ENCODE results near the gene INCENP. TPM values are rescaled to one million over a fixed set of nuclear protein-coding genes. Genes with fewer than 3 reads are reported as not detected.
"Not testable (repeated sequence)": the region's sequence is repeated elsewhere in the genome, so short reads cannot be mapped to it uniquely, and the experiment has no call there.

Gene INCENP
- total RNA-seq (2014; rRNA removed; shearing (Covaris generic)) = 52.5 and 66.1 TPM in 2 replicates

GRCh38 chr11:62123669-62124185 is at the start of gene INCENP:
Gene INCENP, plus strand, starts transcription at chr11:62124011. Its CDS starts 4,151 bp downstream, at chr11:62128162.
- peak; percentile 97 for DNase-seq (ENCODE audit: low spot score)

GRCh38 chr11:62075438-62075837 is 48.4 kb upstream of the INCENP start:
- DNase-seq (ENCODE audit: low spot score) = no peak

DNA sequence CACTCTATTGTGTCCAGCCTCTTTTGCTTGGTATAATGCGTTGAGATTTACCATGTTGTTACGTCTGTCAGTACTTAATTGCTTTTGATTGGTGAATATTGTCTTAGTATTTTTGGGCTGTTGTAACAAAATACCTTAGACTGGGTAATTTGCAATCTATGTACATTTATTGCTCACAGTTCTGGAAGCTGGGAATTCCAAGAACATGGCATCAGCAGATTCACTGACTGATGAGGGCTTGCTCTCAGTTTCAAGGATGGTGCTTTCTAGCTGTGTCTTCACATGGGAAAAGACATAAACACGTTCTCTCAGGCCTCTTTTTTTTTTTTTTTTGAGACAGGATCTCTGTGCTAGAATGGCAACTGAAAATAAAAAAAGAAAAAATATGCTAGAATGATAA is 46.7 kb upstream of the INCENP start:
- DNase-seq (ENCODE audit: low spot score) = no peak

GRCh38 chr11:62081378-62082291 is 42.2 kb upstream of the INCENP start:
- DNase-seq (ENCODE audit: low spot score) = peak; percentile 46

DNA sequence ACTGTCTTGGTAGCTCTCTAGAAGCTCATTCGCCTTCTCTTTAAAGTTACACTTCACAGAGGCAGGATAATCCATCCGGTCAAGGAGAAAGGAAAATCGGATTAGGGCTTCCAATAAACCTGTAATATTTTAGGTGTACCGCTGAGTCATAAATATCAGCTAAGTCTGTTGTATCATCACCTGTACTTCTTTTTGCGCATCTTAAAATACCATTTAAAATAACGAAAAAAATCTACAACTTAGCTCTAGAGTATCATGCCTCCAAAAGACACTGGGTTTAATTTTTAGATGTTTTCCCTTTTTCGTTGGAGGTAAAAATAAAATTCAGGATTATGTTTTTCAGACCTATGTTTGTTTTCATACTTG is 41.5 kb upstream of the INCENP start:
- no peak for DNase-seq (ENCODE audit: low spot score)

- DNase-seq (ENCODE audit: low spot score) = not testable (repeated sequence)
Measured at GRCh38 chr11:62084801-62085200, 39.0 kb upstream of the INCENP start.

GRCh38 chr11:62087694-62088093 is 36.1 kb upstream of the INCENP start:
- DNase-seq (ENCODE audit: low spot score) = no peak

- DNase-seq (ENCODE audit: low spot score) = no peak
Measured at GRCh38 chr11:62088331-62088933, 35.4 kb upstream of the INCENP start.

- DNase-seq (ENCODE audit: low spot score) = no peak
Measured at GRCh38 chr11:62103141-62103540, 20.7 kb upstream of the INCENP start.

- DNase-seq (ENCODE audit: low spot score) = no peak
Measured at GRCh38 chr11:62103986-62104385, 19.8 kb upstream of the INCENP start.

DNA sequence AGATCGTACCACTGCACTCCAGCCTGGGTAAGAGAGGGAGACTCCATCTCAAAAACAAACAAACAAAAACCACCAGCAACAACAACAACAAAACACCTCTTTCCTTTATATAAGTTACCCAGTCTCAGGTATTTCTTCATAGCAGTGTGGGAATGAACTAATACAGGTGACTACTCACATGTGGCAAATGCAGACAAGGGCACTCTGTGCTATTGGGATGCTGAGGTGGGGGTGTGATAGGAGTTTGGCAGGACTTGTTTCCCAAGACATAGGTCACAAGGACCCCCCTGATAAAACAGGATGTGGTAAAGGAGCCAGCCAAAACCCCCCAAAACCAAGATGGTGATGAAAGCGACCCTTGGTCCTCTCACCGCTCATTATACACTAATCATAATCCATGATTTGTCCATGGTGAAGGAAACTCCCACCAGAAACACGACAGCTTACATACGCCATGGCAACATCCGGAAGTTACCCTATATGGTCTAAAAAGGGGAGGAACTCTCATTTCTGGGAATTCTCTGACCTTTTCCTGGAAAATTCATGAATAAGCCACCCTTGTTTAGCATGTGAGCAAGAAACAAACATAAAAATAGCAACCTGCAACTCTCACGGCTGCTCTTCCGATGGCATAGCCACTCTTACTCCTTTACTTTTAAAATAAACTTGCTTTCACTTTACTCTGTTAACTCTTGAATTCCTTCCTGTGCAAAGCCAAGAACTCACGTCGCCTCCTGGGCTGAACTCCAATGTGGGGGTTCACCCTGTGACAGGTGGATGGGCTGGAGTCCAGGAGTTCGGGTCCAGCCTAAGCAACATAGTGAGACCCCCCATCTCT is 18.8 kb upstream of the INCENP start:
- no peak for DNase-seq (ENCODE audit: low spot score)

DNA sequence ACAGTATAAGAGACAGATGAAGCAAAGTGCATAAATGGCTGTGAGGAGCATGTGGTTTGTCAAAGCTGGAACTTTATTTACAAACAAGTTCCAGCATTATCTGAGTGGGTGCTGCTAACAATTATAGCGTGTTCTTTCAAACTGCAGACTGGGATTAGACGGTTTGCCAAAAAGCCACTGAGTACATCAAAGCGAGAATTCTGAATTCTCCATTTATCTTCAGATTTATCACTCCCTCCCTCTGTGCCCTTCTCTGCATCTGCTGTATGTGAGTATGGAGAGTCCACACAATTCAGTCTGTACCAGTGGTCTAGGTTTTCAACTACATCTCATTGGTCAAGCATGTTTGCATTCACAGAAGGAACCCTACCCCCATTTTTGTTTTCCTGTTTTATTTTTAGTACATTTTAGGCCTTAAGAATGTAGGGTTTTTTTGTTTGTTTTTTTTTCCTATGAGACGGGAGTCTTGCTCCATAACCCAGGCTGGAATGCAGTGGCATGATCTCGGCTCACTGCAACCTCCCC is 18.1 kb upstream of the INCENP start:
- no peak for DNase-seq (ENCODE audit: low spot score)

DNA sequence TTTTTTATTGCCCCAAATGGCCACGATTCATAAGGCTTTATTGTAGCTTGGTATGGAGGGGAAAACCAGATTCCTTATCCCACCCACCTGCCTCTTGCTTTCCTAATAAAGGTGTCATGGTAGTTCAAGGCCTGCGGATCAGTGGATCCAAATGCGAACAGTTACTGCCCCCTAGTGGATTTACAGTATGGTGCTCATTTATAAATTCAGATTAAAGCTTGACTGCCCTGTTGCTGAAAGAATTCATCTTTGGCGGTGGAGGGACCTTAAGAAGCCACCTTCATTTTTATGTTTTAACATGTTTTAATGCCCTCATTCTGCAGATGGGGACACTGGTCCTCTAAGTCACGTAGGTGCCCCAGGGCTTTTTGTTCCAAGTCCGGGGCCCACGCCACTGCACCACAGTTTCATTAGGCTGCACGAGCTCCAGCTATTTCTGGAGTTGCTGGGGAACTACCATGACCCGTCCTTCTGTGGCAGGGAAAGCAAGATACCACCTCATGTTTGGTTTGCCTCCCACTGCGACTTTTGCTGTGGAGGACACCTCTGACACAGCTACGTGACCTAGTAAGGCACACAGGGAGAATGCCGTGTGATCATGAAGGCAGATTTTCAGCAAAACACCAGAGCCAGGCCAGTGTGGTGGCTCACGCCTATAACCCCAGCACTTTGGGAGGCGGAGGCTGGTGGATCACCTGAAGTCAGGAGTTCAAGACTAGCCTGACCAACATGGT is 15.6 kb upstream of the INCENP start:
- peak; percentile 55 for DNase-seq (ENCODE audit: low spot score)

- DNase-seq (ENCODE audit: low spot score) = peak; percentile 55
Measured at GRCh38 chr11:62108971-62109404, 14.8 kb upstream of the INCENP start.

GRCh38 chr11:62115085-62115694 is 8.6 kb upstream of the INCENP start:
- no peak for DNase-seq (ENCODE audit: low spot score)

DNA sequence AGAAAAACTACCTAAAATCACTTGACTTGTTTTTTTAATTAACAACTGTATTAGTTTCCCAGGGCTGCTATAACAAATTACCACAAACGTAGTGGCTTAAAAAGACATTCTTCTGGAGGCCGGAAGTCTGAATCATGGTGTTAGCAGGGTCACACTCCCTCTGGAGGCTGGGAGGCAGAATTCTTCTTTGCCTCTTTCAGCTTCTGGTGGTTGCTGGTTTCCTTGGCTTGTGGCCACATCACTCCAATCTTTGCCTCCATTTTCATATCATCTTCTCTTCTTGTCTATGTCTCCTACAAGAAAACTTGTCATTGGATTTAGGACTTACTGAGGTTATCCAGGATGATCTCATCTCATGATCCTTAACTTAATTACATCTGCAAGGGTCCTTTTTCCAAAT is 7.4 kb upstream of the INCENP start:
- no peak for DNase-seq (ENCODE audit: low spot score)

GRCh38 chr11:62119569-62119968 is 4.2 kb upstream of the INCENP start:
- no peak for DNase-seq (ENCODE audit: low spot score)

GRCh38 chr11:62120001-62120400 is 3.8 kb upstream of the INCENP start:
- DNase-seq (ENCODE audit: low spot score) = no peak

- DNase-seq (ENCODE audit: low spot score) = no peak
Measured at GRCh38 chr11:62120431-62120830, 3.4 kb upstream of the INCENP start.

DNA sequence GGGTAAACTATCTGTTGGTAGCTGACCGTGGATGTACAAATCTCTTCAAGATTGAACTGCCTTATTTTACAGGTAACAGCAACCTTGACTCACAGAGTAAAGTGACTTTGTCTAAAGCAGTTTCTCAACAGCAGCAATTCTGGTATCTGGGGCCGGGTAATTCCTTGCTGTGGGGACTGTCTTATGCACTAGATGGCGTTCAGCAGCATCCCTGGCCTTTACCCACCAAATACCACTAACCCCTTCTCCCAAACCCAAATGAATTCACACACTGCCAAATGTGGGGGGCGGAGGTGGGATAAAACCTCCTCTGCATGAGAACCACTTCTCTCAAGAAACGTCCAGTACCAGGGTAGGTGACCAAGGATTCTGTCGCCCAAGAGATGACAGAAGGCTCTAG is 1.7 kb upstream of the INCENP start:
- DNase-seq (ENCODE audit: low spot score) = no peak
